ENCODE data around the gene GLIPR1L1.
"Not testable (repeated sequence)": the region's sequence is repeated elsewhere in the genome, so short reads cannot be mapped to it uniquely, and the experiment has no call there.

Gene GLIPR1L1

GRCh38 chr12:75334384-75335030, at the start of gene GLIPR1L1:
GLIPR1L1 (plus strand) TSS chr12:75334670; CDS start chr12:75334729, 59 bp downstream.
- peak; percentile 79 for DNase-seq (ENCODE audit: low read depth)

GRCh38 chr12:75288860-75289259, 45.6 kb upstream of the GLIPR1L1 start:
- DNase-seq (ENCODE audit: low read depth), result no peak

GRCh38 chr12:75289753-75290152, 44.7 kb upstream of the GLIPR1L1 start:
- DNase-seq (ENCODE audit: low read depth), result no peak

- DNase-seq (ENCODE audit: low read depth), result no peak
These were observed 43.5 kb upstream of the GLIPR1L1 start for GRCh38 chr12:75291014-75291413.

GRCh38 chr12:75294336-75294735, 40.1 kb upstream of the GLIPR1L1 start:
- DNase-seq (ENCODE audit: low read depth), result no peak

GRCh38 chr12:75294797-75295196, 39.7 kb upstream of the GLIPR1L1 start:
- no peak for DNase-seq (ENCODE audit: low read depth)

- DNase-seq (ENCODE audit: low read depth), result no peak
These were observed 32.2 kb upstream of the GLIPR1L1 start for GRCh38 chr12:75302225-75302624.

- no peak for DNase-seq (ENCODE audit: low read depth)
These were observed 31.7 kb upstream of the GLIPR1L1 start for GRCh38 chr12:75302781-75303180.

- no peak for DNase-seq (ENCODE audit: low read depth)
These were observed 28.8 kb upstream of the GLIPR1L1 start for GRCh38 chr12:75305412-75306332.

- DNase-seq (ENCODE audit: low read depth), result no peak
These were observed 26.2 kb upstream of the GLIPR1L1 start for GRCh38 chr12:75308279-75308678.

- no peak for DNase-seq (ENCODE audit: low read depth)
These were observed 23.1 kb upstream of the GLIPR1L1 start for GRCh38 chr12:75311369-75311768.

GRCh38 chr12:75315518-75315917, 19.0 kb upstream of the GLIPR1L1 start:
- DNase-seq (ENCODE audit: low read depth), result no peak

GRCh38 chr12:75317784-75318183, 16.7 kb upstream of the GLIPR1L1 start:
- no peak for DNase-seq (ENCODE audit: low read depth)

- DNase-seq (ENCODE audit: low read depth), result no peak
These were observed 12.0 kb upstream of the GLIPR1L1 start for GRCh38 chr12:75322464-75322863.

GRCh38 chr12:75323663-75324062, 10.8 kb upstream of the GLIPR1L1 start:
- no peak for DNase-seq (ENCODE audit: low read depth)

- no peak for DNase-seq (ENCODE audit: low read depth)
These were observed 6.8 kb upstream of the GLIPR1L1 start for GRCh38 chr12:75327642-75328041.

GRCh38 chr12:75329918-75330826, 4.3 kb upstream of the GLIPR1L1 start, which contains the start of gene CAPS2:
CAPS2 (minus strand) TSS chr12:75330324; CDS start chr12:75326498, 3,826 bp downstream.
- DNase-seq (ENCODE audit: low read depth), result peak; percentile 54

- DNase-seq (ENCODE audit: low read depth), result no peak
These were observed 3.4 kb downstream of the GLIPR1L1 start for GRCh38 chr12:75337905-75338304.

- no peak for DNase-seq (ENCODE audit: low read depth)
These were observed 7.4 kb downstream of the GLIPR1L1 start for GRCh38 chr12:75341873-75342272.

- no peak for DNase-seq (ENCODE audit: low read depth)
These were observed 11.1 kb downstream of the GLIPR1L1 start for GRCh38 chr12:75345531-75345930.

- DNase-seq (ENCODE audit: low read depth), result not testable (repeated sequence)
These were observed 11.7 kb downstream of the GLIPR1L1 start for GRCh38 chr12:75346215-75346614.

GRCh38 chr12:75349946-75350345, 15.5 kb downstream of the GLIPR1L1 start:
- no peak for DNase-seq (ENCODE audit: low read depth)

Data from activated T-cell treated with anti-CD3 and anti-CD28 coated beads for 24 hours (primary cell).